GM12801 (cell line): ENCODE data around the gene ADD1.

ENCODE experiments used
- TF ChIP-seq, protein P1 (sequence below): IDR thresholded peaks from one replicate; pipeline ENCODE4 v1.5.1; 2011; ENCODE audit warnings: control low read depth; ENCODE audit not compliant: insufficient read length; ENCODE audit errors: extremely low read depth

Gene ADD1

DNA sequence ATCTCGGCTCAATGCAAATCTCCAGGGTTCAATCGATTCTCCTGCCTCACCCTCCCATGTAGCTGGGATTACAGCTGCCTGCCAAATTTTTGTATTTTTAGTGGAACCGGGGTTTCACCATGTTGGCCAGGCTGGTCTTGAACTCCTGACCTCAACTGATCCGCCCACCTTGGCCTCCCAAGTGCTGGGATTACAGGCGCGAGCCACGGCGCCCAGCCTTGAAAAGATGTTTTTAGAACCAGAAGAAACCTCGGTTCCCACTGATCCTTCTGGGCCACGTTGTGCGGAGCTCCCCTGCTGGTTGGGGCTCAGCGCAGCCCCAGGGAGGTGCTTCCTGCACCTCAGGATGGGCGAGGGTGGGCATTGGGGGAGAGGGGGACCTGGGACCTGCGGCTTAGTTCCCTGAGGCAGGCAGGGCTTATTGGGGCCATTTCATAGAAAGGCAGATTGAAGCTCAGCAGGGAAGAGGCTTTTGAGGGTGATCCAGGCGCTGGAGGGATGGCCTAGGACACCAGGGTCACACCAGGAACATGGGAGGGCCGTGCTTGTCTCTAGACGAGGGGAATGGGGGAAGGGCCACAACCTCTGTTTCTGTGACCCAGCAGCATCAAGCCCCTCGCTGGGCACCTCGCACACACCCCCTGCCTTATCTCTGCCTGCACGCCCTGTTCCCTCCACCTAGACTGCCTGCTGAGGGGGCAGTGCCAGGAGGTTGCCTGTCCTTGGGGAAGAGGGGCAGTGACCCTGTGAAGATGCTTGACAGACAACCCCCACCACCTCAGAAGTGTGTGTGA, 6.3 kb upstream of the ADD1 start:
- TF ChIP-seq, protein P1, sequence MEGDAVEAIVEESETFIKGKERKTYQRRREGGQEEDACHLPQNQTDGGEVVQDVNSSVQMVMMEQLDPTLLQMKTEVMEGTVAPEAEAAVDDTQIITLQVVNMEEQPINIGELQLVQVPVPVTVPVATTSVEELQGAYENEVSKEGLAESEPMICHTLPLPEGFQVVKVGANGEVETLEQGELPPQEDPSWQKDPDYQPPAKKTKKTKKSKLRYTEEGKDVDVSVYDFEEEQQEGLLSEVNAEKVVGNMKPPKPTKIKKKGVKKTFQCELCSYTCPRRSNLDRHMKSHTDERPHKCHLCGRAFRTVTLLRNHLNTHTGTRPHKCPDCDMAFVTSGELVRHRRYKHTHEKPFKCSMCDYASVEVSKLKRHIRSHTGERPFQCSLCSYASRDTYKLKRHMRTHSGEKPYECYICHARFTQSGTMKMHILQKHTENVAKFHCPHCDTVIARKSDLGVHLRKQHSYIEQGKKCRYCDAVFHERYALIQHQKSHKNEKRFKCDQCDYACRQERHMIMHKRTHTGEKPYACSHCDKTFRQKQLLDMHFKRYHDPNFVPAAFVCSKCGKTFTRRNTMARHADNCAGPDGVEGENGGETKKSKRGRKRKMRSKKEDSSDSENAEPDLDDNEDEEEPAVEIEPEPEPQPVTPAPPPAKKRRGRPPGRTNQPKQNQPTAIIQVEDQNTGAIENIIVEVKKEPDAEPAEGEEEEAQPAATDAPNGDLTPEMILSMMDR = no peak

DNA sequence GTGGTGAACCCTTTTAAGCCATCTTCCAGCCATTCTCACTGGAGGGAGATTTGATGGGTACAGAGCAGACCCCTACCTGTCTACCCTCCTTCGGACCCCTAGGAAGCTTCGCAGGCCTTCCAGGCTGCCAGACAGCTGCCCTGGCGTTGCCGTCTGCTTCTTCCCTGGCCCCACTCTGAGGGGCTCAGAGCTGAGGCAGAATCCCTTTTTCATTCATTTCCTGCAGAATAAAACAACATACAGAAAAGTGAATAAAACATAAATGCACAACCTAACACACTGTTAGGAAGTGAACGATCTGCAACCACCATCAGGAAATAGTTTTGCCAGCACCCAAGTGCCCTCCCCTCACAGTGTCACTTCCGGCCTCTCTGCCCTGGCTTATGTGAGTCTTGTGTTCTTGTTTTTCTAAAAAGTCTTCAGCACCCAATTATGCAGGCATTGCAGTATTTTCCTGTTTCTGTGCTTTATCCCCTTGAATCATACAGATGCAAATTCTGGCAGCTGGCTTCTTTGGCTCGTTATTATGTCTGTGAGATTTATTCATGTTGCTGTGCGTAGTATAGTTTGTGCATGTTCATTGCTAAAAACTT, 5.6 kb upstream of the ADD1 start:
- TF ChIP-seq, protein P1 = no peak

DNA sequence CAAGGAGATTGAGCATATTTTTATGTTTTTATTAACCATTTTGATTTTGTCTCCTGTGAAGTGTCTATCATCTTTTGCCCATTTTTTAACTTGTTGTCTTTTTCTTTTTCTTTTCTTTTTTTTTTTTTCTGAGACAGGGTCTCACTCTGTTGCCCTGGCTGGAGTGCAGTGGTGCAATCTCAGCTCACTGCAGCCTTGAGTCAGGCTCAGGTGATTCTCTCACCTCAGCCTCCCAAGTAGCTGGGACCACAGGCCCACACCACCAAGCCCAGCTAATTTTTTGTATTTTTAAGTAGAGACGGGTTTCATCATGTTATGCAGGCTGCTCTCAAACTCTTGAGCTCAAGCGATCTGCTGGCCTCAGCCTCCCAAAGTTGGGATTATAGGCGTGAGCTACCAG, 4.6 kb upstream of the ADD1 start:
- TF ChIP-seq, protein P1 = no peak

DNA sequence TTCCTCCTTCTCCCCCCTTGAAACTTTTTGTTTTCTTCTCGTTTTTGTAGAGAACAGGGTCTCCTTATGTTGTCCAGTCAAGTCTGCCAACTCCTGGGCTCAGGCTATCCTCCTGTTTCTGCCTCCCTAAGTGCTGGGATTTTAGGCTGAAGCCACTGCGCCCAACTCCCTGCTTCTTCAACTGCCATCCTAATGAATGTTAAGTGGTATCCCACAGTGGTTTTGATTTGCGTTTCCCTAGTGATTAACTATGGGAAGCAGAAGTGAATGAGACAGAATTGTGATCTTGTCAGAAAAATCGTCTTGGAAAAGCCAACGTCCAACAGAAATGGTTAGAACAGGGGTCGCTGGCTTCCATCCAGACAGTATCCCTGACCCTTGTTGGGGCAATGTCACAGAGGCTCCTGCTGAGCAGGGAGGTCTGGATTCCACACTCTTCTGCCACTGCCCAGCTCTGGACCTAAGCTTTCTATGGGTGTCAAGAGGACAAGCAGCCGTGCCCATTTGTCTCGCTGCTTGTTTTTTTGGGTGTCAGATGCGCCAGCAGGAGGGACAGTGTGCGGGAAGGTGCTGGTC, 869 bp upstream of the ADD1 start:
- TF ChIP-seq, protein P1 = no peak

DNA sequence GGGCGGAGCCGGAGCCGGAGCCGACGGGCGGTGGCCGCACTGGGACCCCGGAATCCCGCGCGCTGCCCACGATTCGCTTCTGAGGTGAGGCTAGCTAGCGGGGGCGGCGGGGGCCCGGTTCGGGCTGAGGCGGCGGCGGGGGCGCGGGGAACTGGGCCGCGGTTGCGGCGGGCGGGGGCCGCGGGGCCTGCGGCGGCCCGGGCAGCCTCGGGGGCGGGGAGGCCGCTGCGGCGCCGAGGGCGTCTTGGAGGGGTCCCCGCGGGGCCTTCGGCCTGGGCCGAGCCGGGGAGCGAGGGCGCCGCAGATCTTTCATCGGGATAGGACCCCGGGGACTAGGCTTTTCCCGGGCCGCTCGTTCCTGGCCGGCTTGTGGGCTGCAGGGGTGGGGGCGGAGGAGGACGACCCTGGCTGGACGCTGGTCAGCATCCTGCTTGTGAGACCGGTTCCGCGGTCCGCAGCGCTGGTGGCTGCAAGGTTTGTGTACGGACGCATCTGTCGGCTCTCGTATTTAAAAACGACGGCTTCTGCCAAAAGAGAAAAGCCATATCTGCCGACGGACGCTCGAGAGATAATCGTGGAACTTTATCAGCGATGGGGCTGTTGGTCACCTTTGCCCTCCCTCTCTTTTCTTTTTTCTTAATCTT, 419 bp downstream of the ADD1 start:
- TF ChIP-seq, protein P1 = no peak

DNA sequence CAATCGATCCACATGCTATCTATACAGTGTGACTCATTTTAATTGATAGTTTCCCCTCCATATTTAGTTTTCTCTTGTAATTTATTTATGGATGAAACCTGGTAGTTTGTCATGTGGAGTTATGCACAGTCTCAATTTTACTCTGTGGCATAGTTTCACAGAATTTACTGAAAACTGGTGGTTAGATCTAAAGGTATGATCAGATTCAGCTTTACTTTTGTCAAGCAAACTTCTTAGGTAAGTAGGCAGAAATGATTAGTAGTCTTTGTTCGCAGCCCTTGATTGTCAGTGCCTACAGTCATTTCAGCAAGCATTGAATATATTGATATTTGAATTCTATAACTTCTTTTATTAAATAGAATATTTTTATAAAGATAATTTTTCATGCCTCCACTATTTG, 2.5 kb downstream of the ADD1 start:
- TF ChIP-seq, protein P1 = no peak

DNA sequence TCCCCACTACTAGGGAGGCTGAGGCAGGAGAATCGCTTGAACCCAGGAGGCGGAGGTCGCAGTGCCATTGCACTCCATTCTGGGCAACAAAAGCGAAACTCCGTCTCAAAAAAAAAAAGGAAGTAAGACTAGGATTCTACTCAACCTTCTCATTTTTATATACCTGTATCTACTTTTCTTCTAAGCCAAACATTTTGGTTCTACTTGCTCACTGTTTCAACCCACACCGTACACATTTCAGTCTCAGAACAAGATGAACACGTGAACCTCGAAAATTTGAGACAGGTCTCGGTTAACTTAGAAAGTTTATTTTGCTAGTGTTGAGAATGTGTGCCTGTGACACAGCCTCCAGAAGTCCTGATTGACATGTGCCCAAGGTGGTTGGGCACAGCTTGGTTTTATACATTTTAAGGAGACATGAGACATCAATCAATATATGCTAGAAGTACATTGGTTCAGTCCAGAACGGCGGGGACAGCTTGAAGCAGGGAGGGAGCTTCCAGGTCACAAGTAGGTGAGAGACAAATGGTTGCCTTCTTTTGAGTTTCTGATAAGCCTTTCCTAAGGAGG, 3.7 kb downstream of the ADD1 start:
- TF ChIP-seq, protein P1 = no peak
